Suppressor macrophage treated with lipopolysaccharide for 1 hour (primary cell): ENCODE measurements around the gene EYA4.

Source experiments
- DNase-seq, 3 donors: peaks; one replicate each; pipeline ENCODE4 v3.0.0-alpha.2; 2020 to 2022

Gene EYA4

GRCh38 chr6:133467231-133467981, 226.2 kb downstream of the EYA4 start:
- DNase-seq: no peak

GRCh38 chr6:133467982-133468380, 226.8 kb downstream of the EYA4 start:
- no peak for DNase-seq

GRCh38 chr6:133468591-133468990, 227.4 kb downstream of the EYA4 start:
- DNase-seq: no peak

- no peak for DNase-seq
Observed at GRCh38 chr6:133474516-133474915, 233.4 kb downstream of the EYA4 start.

- no peak for DNase-seq
Observed at GRCh38 chr6:133478673-133479072, 237.5 kb downstream of the EYA4 start.

GRCh38 chr6:133487174-133487573, 246.0 kb downstream of the EYA4 start:
- no peak for DNase-seq

GRCh38 chr6:133495205-133495903, 254.2 kb downstream of the EYA4 start:
- no peak for DNase-seq

- DNase-seq: no peak
Observed at GRCh38 chr6:133499662-133500061, 258.5 kb downstream of the EYA4 start.

- DNase-seq: no peak
Observed at GRCh38 chr6:133501675-133502270, 260.6 kb downstream of the EYA4 start.

- no peak for DNase-seq
Observed at GRCh38 chr6:133502441-133503335, 261.5 kb downstream of the EYA4 start.

GRCh38 chr6:133503336-133503729, 262.2 kb downstream of the EYA4 start:
- no peak for DNase-seq

- no peak for DNase-seq
Observed at GRCh38 chr6:133504158-133504557, 263.0 kb downstream of the EYA4 start.

GRCh38 chr6:133504761-133505160, 263.6 kb downstream of the EYA4 start:
- no peak for DNase-seq

- DNase-seq: no peak
Observed at GRCh38 chr6:133505681-133506080, 264.5 kb downstream of the EYA4 start.

- peak in 2 of 3 donors; percentile 20 to 30 for DNase-seq
Observed at GRCh38 chr6:133512410-133513016, 271.4 kb downstream of the EYA4 start.

- DNase-seq: no peak
Observed at GRCh38 chr6:133523816-133524215, 282.7 kb downstream of the EYA4 start.

GRCh38 chr6:133526436-133526835, 285.3 kb downstream of the EYA4 start:
- no peak for DNase-seq

- no peak for DNase-seq
Observed at GRCh38 chr6:133528566-133528965, 287.4 kb downstream of the EYA4 start.

- DNase-seq: no peak
Observed at GRCh38 chr6:133532908-133533307, 291.8 kb downstream of the EYA4 start.

GRCh38 chr6:133539502-133540259, 298.5 kb downstream of the EYA4 start:
- peak in 1 of 3 donors; percentile 6 for DNase-seq

- peak in 1 of 3 donors; percentile 9 for DNase-seq
Observed at GRCh38 chr6:133540361-133540760, 299.2 kb downstream of the EYA4 start.

- DNase-seq: no peak
Observed at GRCh38 chr6:133541040-133541439, 299.9 kb downstream of the EYA4 start.
